Cardiac fibroblast (primary cell): ENCODE data around the gene MEGF11.

Source experiments
- DNase-seq, 2 donors: peaks; one replicate each; pipeline versions ENCODE4 v3.0.0 to v3.0.0-alpha.2; 2010; ENCODE audit warnings: low read depth in 2 of 2
- H3K4me3 ChIP-seq, 2 donors: replicated peaks in 1 of 2; 1 replicate in 1 of 2; 2 replicates in 1 of 2; pipeline ENCODE4 v1.5.1; 2011; ENCODE audit warnings: low read depth in 2 of 2, low read length in 2 of 2, mild to moderate bottlenecking in 2 of 2, moderate library complexity in 1 of 2
- TF ChIP-seq, protein P1 (sequence below): IDR thresholded peaks from one replicate; pipeline ENCODE4 v1.5.1; 2011; ENCODE audit warnings: low read depth, mild to moderate bottlenecking, low read length, inconsistent platforms

Gene MEGF11

DNA sequence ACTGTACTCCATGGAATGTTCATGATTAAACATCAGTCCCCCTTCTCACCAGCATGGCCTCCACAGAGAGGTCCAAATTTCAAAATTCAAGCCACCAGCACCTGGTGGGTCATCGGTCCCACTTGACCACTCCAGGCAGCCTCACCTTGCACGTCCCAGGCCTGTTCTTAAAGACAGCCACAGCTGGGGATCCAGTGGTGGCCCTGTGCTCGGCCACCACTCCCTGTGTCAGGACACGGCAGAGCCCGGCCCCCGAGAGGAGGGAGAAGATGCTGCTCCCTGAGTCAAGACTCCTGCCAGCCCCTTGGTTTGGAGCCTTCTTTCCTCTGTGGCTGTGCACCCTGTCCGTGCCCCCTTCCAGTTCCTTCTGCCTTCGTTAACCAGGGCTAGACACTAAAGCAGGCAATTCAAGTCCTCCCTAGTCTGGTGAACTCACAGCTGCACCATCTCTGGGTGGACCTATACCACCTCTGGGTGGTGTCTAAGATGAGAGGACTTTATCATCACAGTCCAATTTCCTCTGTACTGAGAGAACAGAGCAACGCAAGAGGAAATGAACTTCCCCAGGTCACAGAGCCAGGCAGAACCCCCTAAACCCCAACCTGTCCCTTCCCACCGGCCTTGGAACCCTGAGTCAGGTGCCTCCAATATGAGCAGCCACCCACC is 97.1 kb downstream of the MEGF11 start:
- no peak overlapping the region for H3K4me3 ChIP-seq
- TF ChIP-seq, protein P1, sequence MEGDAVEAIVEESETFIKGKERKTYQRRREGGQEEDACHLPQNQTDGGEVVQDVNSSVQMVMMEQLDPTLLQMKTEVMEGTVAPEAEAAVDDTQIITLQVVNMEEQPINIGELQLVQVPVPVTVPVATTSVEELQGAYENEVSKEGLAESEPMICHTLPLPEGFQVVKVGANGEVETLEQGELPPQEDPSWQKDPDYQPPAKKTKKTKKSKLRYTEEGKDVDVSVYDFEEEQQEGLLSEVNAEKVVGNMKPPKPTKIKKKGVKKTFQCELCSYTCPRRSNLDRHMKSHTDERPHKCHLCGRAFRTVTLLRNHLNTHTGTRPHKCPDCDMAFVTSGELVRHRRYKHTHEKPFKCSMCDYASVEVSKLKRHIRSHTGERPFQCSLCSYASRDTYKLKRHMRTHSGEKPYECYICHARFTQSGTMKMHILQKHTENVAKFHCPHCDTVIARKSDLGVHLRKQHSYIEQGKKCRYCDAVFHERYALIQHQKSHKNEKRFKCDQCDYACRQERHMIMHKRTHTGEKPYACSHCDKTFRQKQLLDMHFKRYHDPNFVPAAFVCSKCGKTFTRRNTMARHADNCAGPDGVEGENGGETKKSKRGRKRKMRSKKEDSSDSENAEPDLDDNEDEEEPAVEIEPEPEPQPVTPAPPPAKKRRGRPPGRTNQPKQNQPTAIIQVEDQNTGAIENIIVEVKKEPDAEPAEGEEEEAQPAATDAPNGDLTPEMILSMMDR, result no peak
- no peak for DNase-seq

GRCh38 chr15:66155065-66155464 is 98.5 kb downstream of the MEGF11 start:
- DNase-seq, result no peak
- TF ChIP-seq, protein P1, result no peak
- no peak overlapping the region for H3K4me3 ChIP-seq

DNA sequence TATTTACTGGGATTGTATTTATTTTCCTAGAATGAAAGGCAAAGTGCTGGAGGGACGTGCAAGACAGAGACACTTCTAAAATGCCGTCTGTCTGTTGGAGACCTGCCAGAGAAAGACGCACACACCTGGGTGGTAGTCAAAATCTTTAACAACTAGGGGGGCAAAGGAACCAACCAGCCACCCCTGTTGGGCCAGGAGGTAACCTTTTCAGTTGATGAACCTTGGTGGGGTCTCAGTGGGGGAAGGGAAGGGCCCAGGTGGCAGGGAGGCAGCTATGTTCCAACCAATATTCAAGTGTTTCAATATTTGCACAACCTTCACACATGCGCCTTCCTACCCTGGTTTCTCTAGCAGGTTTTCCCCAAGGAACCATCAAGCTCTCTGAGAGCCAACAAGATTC is 99.0 kb downstream of the MEGF11 start:
- TF ChIP-seq, protein P1, result no peak
- no peak for DNase-seq
- H3K4me3 ChIP-seq, result no peak overlapping the region

GRCh38 chr15:66153549-66154415 is 99.8 kb downstream of the MEGF11 start:
- TF ChIP-seq, protein P1, result no peak
- DNase-seq, result no peak

GRCh38 chr15:66152650-66153049 is 100.9 kb downstream of the MEGF11 start:
- TF ChIP-seq, protein P1, result no peak
- no peak overlapping the region for H3K4me3 ChIP-seq
- DNase-seq, result no peak

More at GRCh38 chr15:66153549-66154415, 99.8 kb downstream of the MEGF11 start:
- no peak overlapping the region for H3K4me3 ChIP-seq

GRCh38 chr15:66151809-66152208 is 101.7 kb downstream of the MEGF11 start:
- TF ChIP-seq, protein P1, result no peak
- DNase-seq, result no peak

More at GRCh38 chr15:66151809-66152208, 101.7 kb downstream of the MEGF11 start:
- H3K4me3 ChIP-seq, result no peak overlapping the region
